Panc1 (cell line): ENCODE data around the gene XYLT1. TPM values are rescaled to one million over a fixed set of nuclear protein-coding genes. Genes with fewer than 3 reads are reported as not detected.

ENCODE experiments used
- ATAC-seq: fragments of 200-7000 bp; cut with Tn5 transposase; 2 replicates; pipeline ENCODE4 v1.9.1; 2020; ENCODE audit warnings: mild to moderate bottlenecking, moderate library complexity
- BruUV-seq: library from RNA; stranded (reverse); fragments of 400-500 nt; replicated peaks from 2 replicates; lab custom pipeline; 2021; lab: Mats Ljungman, UMichigan
- CTCF ChIA-PET: fragments of 300-600 bp; sonication (Branson Sonifier 250); formaldehyde crosslinking; loops from one replicate; lab custom pipeline; 2022; ENCODE audit warnings: antibody characterized with exemption; lab: Charles Lee
- POLR2A ChIA-PET: fragments of 300-600 bp; sonication (Branson Sonifier 250); formaldehyde crosslinking; loops from one replicate; lab custom pipeline; 2022; ENCODE audit warnings: antibody characterized with exemption; lab: Charles Lee
- DNase-seq: peaks from one replicate; pipeline ENCODE4 v3.0.0-alpha.2; 2010; ENCODE audit warnings: low read depth, low spot score
- H3K27ac ChIP-seq: 2 replicates; pipeline ENCODE4 v1.5.1; 2011; ENCODE audit warnings: mild to moderate bottlenecking, low read length, inconsistent platforms
- H3K27me3 ChIP-seq: fragments of 200-500 bp; sonication (Bioruptor generic); 2 replicates; pipeline ENCODE4 v1.6.0; 2014; ENCODE audit warnings: low read length, inconsistent platforms; ENCODE audit not compliant: control insufficient read depth, insufficient read depth
- H3K36me3 ChIP-seq: fragments of 200-500 bp; sonication (Bioruptor generic); 2 replicates; pipeline ENCODE4 v1.5.1; 2014; ENCODE audit warnings: inconsistent platforms, mild to moderate bottlenecking, low read length, moderate library complexity; ENCODE audit not compliant: control insufficient read depth, insufficient read depth
- H3K4me1 ChIP-seq: 2 replicates; pipeline ENCODE4 v1.5.1; 2011; ENCODE audit warnings: inconsistent platforms, mild to moderate bottlenecking, low read length, moderate library complexity; ENCODE audit not compliant: control insufficient read depth, insufficient read depth
- H3K4me3 ChIP-seq, 2 experiments: 2 replicates each; pipeline ENCODE4 v1.5.1; 2011 to 2012; ENCODE audit warnings: low read depth in 2 of 2, low read length in 2 of 2, mild to moderate bottlenecking in 2 of 2, inconsistent platforms in 1 of 2, moderate library complexity in 1 of 2
- H3K9me3 ChIP-seq: fragments of 200-500 bp; sonication (Bioruptor generic); 2 replicates; pipeline ENCODE4 v1.5.1; 2014; ENCODE audit warnings: low read depth, mild to moderate bottlenecking, inconsistent platforms, low read length, moderate library complexity; ENCODE audit not compliant: control insufficient read depth, insufficient read depth
- POLR2AphosphoS5 ChIP-seq: IDR thresholded peaks from 2 replicates; pipeline ENCODE4 v1.6.1; 2012; ENCODE audit warnings: mild to moderate bottlenecking, low read depth, low read length, moderate library complexity
- REST ChIP-seq, 2 experiments: IDR thresholded peaks; 2 replicates each; pipeline ENCODE4 v1.6.1; 2011 to 2012; ENCODE audit warnings: low read depth in 2 of 2, control low read depth in 1 of 2, low read length in 1 of 2, mild to moderate bottlenecking in 1 of 2, moderate library complexity in 1 of 2; ENCODE audit not compliant: insufficient read depth in 1 of 2
- SIN3A ChIP-seq: IDR thresholded peaks from 2 replicates; pipeline ENCODE4 v1.6.1; 2012; ENCODE audit warnings: low read depth, mild to moderate bottlenecking, low read length, moderate library complexity, borderline replicate concordance; ENCODE audit not compliant: insufficient read depth
- TCF7L2 ChIP-seq: IDR thresholded peaks from 2 replicates; pipeline ENCODE4 v1.6.1; 2011; ENCODE audit warnings: mild to moderate bottlenecking, low read depth, low read length, inconsistent platforms
- in situ Hi-C: cut with HindIII; loops from 2 replicates; pipeline ENCODE4 v1.10.0; 2016; ENCODE audit warnings: low sequenced_read_pairs, low pct_unique_long_range_greater_than_20kb
- intact Hi-C: fragments of 100-400 bp; cut with micrococcal nuclease; formaldehyde crosslinking; loops from one replicate; pipeline ENCODE4 v1.10.0; 2022; ENCODE audit not compliant: unreplicated experiment
- total RNA-seq: library from RNA; stranded (reverse); gene quantifications from one replicate; pipeline ENCODE4 v1.2.1, GENCODE V29; 2021; ENCODE audit not compliant: unreplicated experiment
- TF ChIP-seq, protein P1 (sequence below): fragments of 450-650 bp; IDR thresholded peaks from 2 replicates; pipeline ENCODE4 v1.5.1; 2017; ENCODE audit warnings: mild to moderate bottlenecking

XYLT1 gene
- total RNA-seq, 1 experiment from 2014 or later: 0.62 TPM

DNA sequence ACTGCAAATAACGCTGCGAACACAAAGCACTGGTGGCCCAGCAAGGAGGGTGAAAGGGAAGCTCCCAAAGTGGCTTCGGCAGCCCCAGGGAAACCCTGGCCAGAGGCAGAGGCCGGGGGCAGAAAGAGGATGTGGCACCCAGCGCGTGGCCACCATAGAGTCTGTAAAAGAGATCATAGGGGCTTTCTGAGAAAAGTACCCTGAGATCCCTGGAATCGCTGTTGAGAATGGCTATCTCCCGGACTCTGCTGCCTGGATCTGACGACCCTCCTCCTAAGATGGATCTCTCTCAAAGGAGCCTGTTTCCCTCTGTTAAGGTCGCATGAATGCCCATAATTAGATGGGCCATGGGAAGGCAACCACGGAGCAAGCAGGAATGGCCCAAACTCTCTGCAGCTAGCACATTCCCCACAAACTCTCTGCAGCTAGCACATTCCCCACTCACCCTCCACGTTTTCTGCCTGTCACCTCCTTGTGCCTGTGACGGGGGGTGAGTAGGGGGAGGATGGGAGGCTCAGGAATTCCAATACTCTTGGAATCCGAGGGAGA lies 364.4 kb downstream of the XYLT1 start:
- H3K4me1 ChIP-seq: no peaks in the 10 kb centered on the region
- no peaks in the 10 kb centered on the region for H3K9me3 ChIP-seq
- intact Hi-C loops: no loop called here
- peaks cover 16% of the 10 kb centered on the region for H3K27me3 ChIP-seq
- DNase-seq: no peak
- TF ChIP-seq REST (IDR thresholded peaks at IDR 0.05; ENCODE audit: insufficient read depth in 1 of 2, low read depth in 2 of 2, low read length in 1 of 2): no peak
- TF ChIP-seq POLR2AphosphoS5: no peak
- no peak for TF ChIP-seq TCF7L2
- TF ChIP-seq SIN3A: no peak
- TF ChIP-seq, protein P1, sequence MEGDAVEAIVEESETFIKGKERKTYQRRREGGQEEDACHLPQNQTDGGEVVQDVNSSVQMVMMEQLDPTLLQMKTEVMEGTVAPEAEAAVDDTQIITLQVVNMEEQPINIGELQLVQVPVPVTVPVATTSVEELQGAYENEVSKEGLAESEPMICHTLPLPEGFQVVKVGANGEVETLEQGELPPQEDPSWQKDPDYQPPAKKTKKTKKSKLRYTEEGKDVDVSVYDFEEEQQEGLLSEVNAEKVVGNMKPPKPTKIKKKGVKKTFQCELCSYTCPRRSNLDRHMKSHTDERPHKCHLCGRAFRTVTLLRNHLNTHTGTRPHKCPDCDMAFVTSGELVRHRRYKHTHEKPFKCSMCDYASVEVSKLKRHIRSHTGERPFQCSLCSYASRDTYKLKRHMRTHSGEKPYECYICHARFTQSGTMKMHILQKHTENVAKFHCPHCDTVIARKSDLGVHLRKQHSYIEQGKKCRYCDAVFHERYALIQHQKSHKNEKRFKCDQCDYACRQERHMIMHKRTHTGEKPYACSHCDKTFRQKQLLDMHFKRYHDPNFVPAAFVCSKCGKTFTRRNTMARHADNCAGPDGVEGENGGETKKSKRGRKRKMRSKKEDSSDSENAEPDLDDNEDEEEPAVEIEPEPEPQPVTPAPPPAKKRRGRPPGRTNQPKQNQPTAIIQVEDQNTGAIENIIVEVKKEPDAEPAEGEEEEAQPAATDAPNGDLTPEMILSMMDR: no peak
- H3K4me3 ChIP-seq: no peak overlapping the region
- ChIA-PET POLR2A (no interaction called here), CTCF (no interaction called here)
- H3K36me3 ChIP-seq: no peaks in the 10 kb centered on the region
- H3K27ac ChIP-seq: no peak overlapping the region
- in situ Hi-C loops: no loop called here
- no TSS peak for BruUV-seq
- no peak for ATAC-seq

DNA sequence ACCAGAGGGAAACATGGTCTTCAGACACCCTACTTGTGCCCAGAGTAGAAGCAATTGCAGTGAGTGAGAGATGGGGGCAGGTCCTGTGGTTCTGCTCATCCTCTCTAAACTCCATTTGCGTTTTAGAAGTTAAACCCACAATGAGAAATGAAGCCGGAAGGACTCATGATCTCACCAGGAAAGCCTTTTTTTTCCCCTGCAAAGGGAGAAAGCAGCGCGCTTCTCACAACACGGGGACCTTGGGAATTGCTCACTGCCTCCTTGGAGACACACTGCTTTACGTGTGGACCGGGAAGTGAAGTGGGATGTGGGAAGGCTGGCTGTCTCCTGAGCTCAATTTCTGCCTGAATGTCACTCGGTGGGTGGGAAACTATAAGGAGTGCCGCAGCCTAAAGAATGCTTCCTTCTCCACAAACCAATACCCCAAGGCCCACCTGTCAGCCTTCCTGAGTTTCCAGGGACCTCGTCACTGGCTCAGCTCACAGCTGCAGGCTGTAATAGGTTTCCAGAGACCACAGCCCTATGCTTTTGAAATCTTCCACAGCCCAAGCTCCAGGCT lies 365.4 kb downstream of the XYLT1 start:
- DNase-seq (no peak), ATAC-seq (no peak)
- Histone ChIP-seq H3K4me1 (no peaks in the 10 kb centered on the region), H3K27ac (no peak overlapping the region), H3K36me3 (no peaks in the 10 kb centered on the region), H3K9me3 (no peaks in the 10 kb centered on the region), H3K4me3 (no peak overlapping the region), H3K27me3 (peaks cover 16% of the 10 kb centered on the region)
- intact Hi-C loops: no loop called here
- ChIA-PET CTCF (no interaction called here), POLR2A (interaction anchor here (0.5 kb wide), 1 partner anchor 350 kb away, joined by 6 read pairs; no protein-coding TSS in a partner anchor)
- no TSS peak for BruUV-seq
- in situ Hi-C loops: no loop called here
- TF ChIP-seq, protein P1: no peak
- TF ChIP-seq TCF7L2 (no peak), REST (IDR thresholded peaks at IDR 0.05; ENCODE audit: insufficient read depth in 1 of 2, low read depth in 2 of 2, low read length in 1 of 2) (no peak), POLR2AphosphoS5 (no peak), SIN3A (no peak)
